HepG2 (cell line): ENCODE measurements around the gene NUTF2. TPM values are rescaled to one million over a fixed set of nuclear protein-coding genes. Genes with fewer than 3 reads are reported as not detected.

Experiments
- ATF7-NPFF ChIP-seq: sonication (generic); formaldehyde crosslinking; IDR thresholded peaks from 2 replicates; pipeline ENCODE4 v1.8.1; 2023; ENCODE audit warnings: mild to moderate bottlenecking, low read depth, missing genetic modification reagents, moderate library complexity
- GTF3A ChIP-seq: sonication (generic); formaldehyde crosslinking; conservative IDR thresholded peaks from 2 replicates; pipeline ENCODE4 v1.4.0; 2020; ENCODE audit warnings: mild to moderate bottlenecking, missing genetic modification reagents
- MAF1 ChIP-seq: sonication (generic); formaldehyde crosslinking; IDR thresholded peaks from 2 replicates; pipeline ENCODE4 v1.5.0; 2020; ENCODE audit warnings: missing genetic modification reagents, borderline replicate concordance
- NFATC3 ChIP-seq: sonication (generic); formaldehyde crosslinking; IDR thresholded peaks from 2 replicates; pipeline ENCODE4 v1.5.1; 2020; ENCODE audit warnings: mild to moderate bottlenecking, missing genetic modification reagents
- PAF1 ChIP-seq: IDR thresholded peaks from 2 replicates; pipeline ENCODE4 v1.6.1; 2016; ENCODE audit warnings: missing genetic modification reagents, missing compliant biosample characterization
- PAWR ChIP-seq: sonication (generic); formaldehyde crosslinking; IDR thresholded peaks from 2 replicates; pipeline ENCODE4 v1.4.0; 2020; ENCODE audit warnings: missing genetic modification reagents, mild to moderate bottlenecking, borderline replicate concordance
- SALL2 ChIP-seq: sonication (generic); formaldehyde crosslinking; IDR thresholded peaks from 2 replicates; pipeline ENCODE4 v1.8.1; 2023; ENCODE audit warnings: mild to moderate bottlenecking, missing genetic modification reagents, inconsistent platforms
- SRY ChIP-seq: sonication (generic); formaldehyde crosslinking; IDR thresholded peaks from 2 replicates; pipeline ENCODE4 v1.8.0; 2022; ENCODE audit warnings: mild to moderate bottlenecking, missing genetic modification reagents
- WIZ ChIP-seq: sonication (generic); formaldehyde crosslinking; IDR thresholded peaks from 2 replicates; pipeline ENCODE4 v1.5.1; 2020; ENCODE audit warnings: mild to moderate bottlenecking, missing genetic modification reagents
- YEATS4 ChIP-seq: sonication (generic); formaldehyde crosslinking; IDR thresholded peaks from 2 replicates; pipeline ENCODE4 v1.4.0; 2020; ENCODE audit warnings: missing genetic modification reagents, borderline replicate concordance
- ZFAT ChIP-seq: sonication (generic); formaldehyde crosslinking; conservative IDR thresholded peaks from 2 replicates; pipeline ENCODE4 v1.8.1; 2023; ENCODE audit warnings: missing genetic modification reagents, inconsistent platforms
- ZKSCAN5 ChIP-seq: sonication (generic); formaldehyde crosslinking; IDR thresholded peaks from 2 replicates; pipeline ENCODE4 v1.5.1; 2020; ENCODE audit warnings: mild to moderate bottlenecking, missing genetic modification reagents
- ZSCAN20 ChIP-seq: sonication (generic); formaldehyde crosslinking; IDR thresholded peaks from 2 replicates; pipeline ENCODE4 v1.4.0; 2020; ENCODE audit warnings: missing genetic modification reagents, mild to moderate bottlenecking, borderline replicate concordance
- ZSCAN25 ChIP-seq: sonication (generic); formaldehyde crosslinking; IDR thresholded peaks from 2 replicates; pipeline ENCODE4 v1.8.0; 2022; ENCODE audit warnings: mild to moderate bottlenecking, missing genetic modification reagents
- polyA plus RNA-seq, 8 experiments: library from polyadenylated mRNA; depleted of rRNA in 3 of 8; stranded (reverse) in 7 of 8; unstranded in 1 of 8; fragments of >200 nt; fragmentation: Illumina TruSeq in 4 of 8; extraction: Trizol in 4 of 8; gene quantifications; 2 replicates each; pipeline versions ENCODE4 v1.2.1 to v1.2.3, GENCODE V29; 2011 to 2016; ENCODE audit warnings: low read depth in 4 of 8, missing spikeins in 1 of 8, mixed read lengths in 1 of 8; ENCODE audit not compliant: insufficient read depth in 1 of 8
- total RNA-seq, 5 experiments: library from RNA; depleted of rRNA; stranded (reverse); fragments of >200 nt; fragmentation: Illumina TruSeq; extraction: Trizol; gene quantifications; 2 replicates each; pipeline ENCODE4 v1.2.3, GENCODE V29; 2016; ENCODE audit warnings: low read depth in 1 of 5
- TF ChIP-seq, protein P1 (sequence below): sonication (generic); formaldehyde crosslinking; IDR thresholded peaks from 2 replicates; pipeline ENCODE4 v1.4.0; 2020; ENCODE audit warnings: mild to moderate bottlenecking, missing genetic modification reagents
- TF ChIP-seq, protein P2 (sequence below): sonication (generic); formaldehyde crosslinking; IDR thresholded peaks from 2 replicates; pipeline ENCODE4 v1.4.0; 2020; ENCODE audit warnings: missing genetic modification reagents
- TF ChIP-seq, protein P3 (sequence below): sonication (generic); formaldehyde crosslinking; IDR thresholded peaks from 2 replicates; pipeline ENCODE4 v1.4.0; 2020; ENCODE audit warnings: mild to moderate bottlenecking, missing genetic modification reagents
- TF ChIP-seq, protein P4 (sequence below), 2 experiments: fragments of 450-650 bp in 1 of 2; sonication (generic) in 1 of 2; formaldehyde crosslinking; IDR thresholded peaks; 2 replicates each; pipeline versions ENCODE4 v1.5.0 to v1.8.0; 2020 to 2022; ENCODE audit warnings: mild to moderate bottlenecking in 1 of 2, missing genetic modification reagents in 1 of 2
- TF ChIP-seq, protein P5 (sequence below): sonication (generic); formaldehyde crosslinking; IDR thresholded peaks from 2 replicates; pipeline ENCODE4 v1.4.0; 2020; ENCODE audit warnings: low read depth, missing genetic modification reagents

The NUTF2 gene
- total and polyA plus RNA-seq, 2 of the 13 experiments (the other 11 are each of a cell fraction or from before 2014, with no cell fraction given), result 168 to 214 TPM

DNA sequence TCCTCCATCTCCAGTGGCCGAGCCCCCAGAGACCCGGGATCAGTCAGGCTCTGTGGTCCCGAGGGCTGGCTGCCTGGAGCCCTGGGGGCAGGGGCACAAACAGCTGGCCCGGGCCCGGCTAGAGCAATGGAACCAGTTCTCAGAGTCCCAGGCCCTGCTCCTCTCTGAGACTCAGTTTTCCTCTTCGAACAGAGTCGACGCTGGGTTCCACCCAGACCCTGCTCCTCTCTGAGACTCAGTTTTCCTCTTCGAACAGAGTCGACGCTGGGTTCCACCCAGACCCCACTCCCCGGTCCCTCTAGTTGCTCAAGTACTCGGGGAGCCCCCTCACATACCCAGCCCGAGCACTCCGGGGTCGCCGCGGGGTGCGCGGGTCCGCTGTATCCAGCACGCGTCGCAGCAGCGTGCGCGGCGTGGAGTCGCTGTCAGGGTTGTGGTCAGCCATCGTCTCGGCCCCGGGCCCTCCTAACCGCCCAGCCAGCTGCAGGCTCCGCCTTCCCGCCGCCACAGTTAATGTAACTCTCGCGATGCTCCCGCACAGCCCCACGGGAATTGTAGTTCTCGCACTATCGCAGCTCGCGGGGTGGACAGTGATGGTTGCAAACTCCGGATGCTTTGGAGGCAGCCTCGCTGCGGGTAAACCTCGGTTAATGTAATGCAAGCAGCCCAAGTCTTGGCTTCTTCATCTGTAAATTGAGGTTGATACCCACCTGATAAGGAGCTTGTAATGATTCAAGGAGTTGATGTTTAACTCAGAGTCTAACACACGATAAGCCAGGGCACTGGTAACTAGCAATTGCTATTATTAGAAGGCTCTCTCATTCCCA is 13.1 kb upstream of the NUTF2 start (continued):
- TF ChIP-seq, protein P1, sequence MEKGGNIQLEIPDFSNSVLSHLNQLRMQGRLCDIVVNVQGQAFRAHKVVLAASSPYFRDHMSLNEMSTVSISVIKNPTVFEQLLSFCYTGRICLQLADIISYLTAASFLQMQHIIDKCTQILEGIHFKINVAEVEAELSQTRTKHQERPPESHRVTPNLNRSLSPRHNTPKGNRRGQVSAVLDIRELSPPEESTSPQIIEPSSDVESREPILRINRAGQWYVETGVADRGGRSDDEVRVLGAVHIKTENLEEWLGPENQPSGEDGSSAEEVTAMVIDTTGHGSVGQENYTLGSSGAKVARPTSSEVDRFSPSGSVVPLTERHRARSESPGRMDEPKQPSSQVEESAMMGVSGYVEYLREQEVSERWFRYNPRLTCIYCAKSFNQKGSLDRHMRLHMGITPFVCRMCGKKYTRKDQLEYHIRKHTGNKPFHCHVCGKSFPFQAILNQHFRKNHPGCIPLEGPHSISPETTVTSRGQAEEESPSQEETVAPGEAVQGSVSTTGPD (CRISPR knock-in tag), result no peak
- no peak; the same call in 1 of the 2 replicates for TF ChIP-seq PAWR (CRISPR knock-in tag)
- peak; percentile 83; the same call in 1 of the 2 replicates for TF ChIP-seq MAF1 (CRISPR knock-in tag)
- TF ChIP-seq GTF3A (CRISPR knock-in tag), result peak; percentile 95
- TF ChIP-seq, protein P2, sequence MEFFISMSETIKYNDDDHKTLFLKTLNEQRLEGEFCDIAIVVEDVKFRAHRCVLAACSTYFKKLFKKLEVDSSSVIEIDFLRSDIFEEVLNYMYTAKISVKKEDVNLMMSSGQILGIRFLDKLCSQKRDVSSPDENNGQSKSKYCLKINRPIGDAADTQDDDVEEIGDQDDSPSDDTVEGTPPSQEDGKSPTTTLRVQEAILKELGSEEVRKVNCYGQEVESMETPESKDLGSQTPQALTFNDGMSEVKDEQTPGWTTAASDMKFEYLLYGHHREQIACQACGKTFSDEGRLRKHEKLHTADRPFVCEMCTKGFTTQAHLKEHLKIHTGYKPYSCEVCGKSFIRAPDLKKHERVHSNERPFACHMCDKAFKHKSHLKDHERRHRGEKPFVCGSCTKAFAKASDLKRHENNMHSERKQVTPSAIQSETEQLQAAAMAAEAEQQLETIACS, result no peak; the same call in 1 of the 2 replicates
- TF ChIP-seq SRY (CRISPR knock-in tag), result peak; percentile 96
- TF ChIP-seq, protein P3, sequence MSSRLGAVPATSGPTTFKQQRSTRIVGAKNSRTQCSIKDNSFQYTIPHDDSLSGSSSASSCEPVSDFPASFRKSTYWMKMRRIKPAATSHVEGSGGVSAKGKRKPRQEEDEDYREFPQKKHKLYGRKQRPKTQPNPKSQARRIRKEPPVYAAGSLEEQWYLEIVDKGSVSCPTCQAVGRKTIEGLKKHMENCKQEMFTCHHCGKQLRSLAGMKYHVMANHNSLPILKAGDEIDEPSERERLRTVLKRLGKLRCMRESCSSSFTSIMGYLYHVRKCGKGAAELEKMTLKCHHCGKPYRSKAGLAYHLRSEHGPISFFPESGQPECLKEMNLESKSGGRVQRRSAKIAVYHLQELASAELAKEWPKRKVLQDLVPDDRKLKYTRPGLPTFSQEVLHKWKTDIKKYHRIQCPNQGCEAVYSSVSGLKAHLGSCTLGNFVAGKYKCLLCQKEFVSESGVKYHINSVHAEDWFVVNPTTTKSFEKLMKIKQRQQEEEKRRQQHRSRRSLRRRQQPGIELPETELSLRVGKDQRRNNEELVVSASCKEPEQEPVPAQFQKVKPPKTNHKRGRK, result peak; percentile 69; the same call in 1 of the 2 replicates
- no peak for TF ChIP-seq PAF1 (CRISPR knock-in tag)
- TF ChIP-seq SALL2, result no peak; the same call in 1 of the 2 replicates
- TF ChIP-seq WIZ, result peak; percentile 63; the same call in 1 of the 2 replicates
- 0 out of 2 replicates have a peak, but pooled peaks have one; percentile 17 for TF ChIP-seq NFATC3 (CRISPR knock-in tag)
- peak; percentile 44; the same call in 1 of the 2 replicates for TF ChIP-seq ZKSCAN5 (CRISPR knock-in tag)
- TF ChIP-seq YEATS4 (CRISPR knock-in tag), result peak; percentile 78; the same call in 1 of the 2 replicates
- TF ChIP-seq, protein P4, sequence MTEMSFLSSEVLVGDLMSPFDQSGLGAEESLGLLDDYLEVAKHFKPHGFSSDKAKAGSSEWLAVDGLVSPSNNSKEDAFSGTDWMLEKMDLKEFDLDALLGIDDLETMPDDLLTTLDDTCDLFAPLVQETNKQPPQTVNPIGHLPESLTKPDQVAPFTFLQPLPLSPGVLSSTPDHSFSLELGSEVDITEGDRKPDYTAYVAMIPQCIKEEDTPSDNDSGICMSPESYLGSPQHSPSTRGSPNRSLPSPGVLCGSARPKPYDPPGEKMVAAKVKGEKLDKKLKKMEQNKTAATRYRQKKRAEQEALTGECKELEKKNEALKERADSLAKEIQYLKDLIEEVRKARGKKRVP (CRISPR knock-in tag; IDR thresholded peaks at IDR 0.05), result peak in 1 of 2 experiments; percentile 81; a peak in 2 of 4 replicates
- peak; percentile 90 for TF ChIP-seq ATF7-NPFF (CRISPR knock-in tag)
- peak; percentile 85; the same call in 1 of the 2 replicates for TF ChIP-seq ZSCAN20 (CRISPR knock-in tag)
- no peak for TF ChIP-seq ZFAT (CRISPR knock-in tag)
- peak; percentile 66; the same call in 1 of the 2 replicates for TF ChIP-seq ZSCAN25 (CRISPR knock-in tag)
- TF ChIP-seq, protein P5, sequence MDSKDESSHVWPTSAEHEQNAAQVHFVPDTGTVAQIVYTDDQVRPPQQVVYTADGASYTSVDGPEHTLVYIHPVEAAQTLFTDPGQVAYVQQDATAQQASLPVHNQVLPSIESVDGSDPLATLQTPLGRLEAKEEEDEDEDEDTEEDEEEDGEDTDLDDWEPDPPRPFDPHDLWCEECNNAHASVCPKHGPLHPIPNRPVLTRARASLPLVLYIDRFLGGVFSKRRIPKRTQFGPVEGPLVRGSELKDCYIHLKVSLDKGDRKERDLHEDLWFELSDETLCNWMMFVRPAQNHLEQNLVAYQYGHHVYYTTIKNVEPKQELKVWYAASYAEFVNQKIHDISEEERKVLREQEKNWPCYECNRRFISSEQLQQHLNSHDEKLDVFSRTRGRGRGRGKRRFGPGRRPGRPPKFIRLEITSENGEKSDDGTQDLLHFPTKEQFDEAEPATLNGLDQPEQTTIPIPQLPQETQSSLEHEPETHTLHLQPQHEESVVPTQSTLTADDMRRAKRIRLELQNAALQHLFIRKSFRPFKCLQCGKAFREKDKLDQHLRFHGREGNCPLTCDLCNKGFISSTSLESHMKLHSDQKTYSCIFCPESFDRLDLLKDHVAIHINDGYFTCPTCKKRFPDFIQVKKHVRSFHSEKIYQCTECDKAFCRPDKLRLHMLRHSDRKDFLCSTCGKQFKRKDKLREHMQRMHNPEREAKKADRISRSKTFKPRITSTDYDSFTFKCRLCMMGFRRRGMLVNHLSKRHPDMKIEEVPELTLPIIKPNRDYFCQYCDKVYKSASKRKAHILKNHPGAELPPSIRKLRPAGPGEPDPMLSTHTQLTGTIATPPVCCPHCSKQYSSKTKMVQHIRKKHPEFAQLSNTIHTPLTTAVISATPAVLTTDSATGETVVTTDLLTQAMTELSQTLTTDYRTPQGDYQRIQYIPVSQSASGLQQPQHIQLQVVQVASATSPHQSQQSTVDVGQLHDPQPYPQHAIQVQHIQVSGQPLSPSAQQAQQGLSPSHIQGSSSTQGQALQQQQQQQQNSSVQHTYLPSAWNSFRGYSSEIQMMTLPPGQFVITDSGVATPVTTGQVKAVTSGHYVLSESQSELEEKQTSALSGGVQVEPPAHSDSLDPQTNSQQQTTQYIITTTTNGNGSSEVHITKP (CRISPR knock-in tag), result peak; percentile 39; the same call in 1 of the 2 replicates
